Choroid plexus epithelial cell (primary cell): Measurements from ENCODE around the gene LRFN2.
A peak's percentile ranks its signal among the peaks of the same experiment; 100 is the strongest.

Experiments
- DNase-seq: peaks from one replicate; pipeline ENCODE4 v3.0.0-alpha.2; 2010; ENCODE audit warnings: low read depth
- H3K4me3 ChIP-seq: 2 replicates; pipeline ENCODE4 v1.5.1; 2011; ENCODE audit warnings: low read depth, mild to moderate bottlenecking, control low read depth, low read length, moderate library complexity
- TF ChIP-seq, protein P1 (sequence below): conservative IDR thresholded peaks from 2 replicates; pipeline ENCODE4 v1.5.1; 2011; ENCODE audit warnings: low read depth, mild to moderate bottlenecking, control low read depth, inconsistent platforms, low read length, moderate library complexity

Gene LRFN2

DNA sequence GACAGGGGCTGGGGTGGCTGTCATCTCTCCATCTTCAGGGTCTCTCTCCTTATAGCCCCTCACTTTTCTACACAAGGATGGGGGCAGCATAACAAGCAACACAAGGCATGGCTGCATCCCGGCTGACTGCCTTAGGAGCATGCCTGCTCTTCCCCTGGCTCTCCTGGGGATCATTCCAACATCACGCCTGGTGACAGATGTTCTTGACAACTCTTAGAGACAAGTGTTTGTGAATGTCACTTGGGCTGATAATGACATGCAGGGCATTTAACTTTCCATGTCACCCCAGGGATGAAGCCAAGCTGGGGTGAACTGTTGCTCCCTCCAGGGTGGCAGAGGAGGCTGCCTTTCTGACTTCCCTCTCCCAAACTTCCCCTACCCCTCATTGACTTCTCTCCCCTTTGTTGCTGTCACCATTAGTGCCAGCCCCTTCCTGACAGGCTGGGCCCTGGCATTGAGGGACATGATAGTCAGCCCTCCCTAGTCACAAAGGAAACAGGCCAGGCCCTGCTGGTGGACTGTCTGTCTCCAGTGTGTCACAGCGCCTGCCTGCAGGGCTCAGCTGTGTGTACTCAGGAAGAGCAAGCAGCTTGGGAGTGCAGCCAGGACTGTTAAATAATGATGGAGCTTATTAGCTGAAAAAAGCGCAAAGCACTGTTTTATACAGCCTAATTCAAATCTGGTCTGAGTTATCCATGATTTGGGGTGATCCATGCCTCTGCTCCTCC is 161.8 kb downstream of the LRFN2 start:
- no peak for DNase-seq
- TF ChIP-seq, protein P1, sequence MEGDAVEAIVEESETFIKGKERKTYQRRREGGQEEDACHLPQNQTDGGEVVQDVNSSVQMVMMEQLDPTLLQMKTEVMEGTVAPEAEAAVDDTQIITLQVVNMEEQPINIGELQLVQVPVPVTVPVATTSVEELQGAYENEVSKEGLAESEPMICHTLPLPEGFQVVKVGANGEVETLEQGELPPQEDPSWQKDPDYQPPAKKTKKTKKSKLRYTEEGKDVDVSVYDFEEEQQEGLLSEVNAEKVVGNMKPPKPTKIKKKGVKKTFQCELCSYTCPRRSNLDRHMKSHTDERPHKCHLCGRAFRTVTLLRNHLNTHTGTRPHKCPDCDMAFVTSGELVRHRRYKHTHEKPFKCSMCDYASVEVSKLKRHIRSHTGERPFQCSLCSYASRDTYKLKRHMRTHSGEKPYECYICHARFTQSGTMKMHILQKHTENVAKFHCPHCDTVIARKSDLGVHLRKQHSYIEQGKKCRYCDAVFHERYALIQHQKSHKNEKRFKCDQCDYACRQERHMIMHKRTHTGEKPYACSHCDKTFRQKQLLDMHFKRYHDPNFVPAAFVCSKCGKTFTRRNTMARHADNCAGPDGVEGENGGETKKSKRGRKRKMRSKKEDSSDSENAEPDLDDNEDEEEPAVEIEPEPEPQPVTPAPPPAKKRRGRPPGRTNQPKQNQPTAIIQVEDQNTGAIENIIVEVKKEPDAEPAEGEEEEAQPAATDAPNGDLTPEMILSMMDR, result no peak
- no peak overlapping the region for H3K4me3 ChIP-seq

DNA sequence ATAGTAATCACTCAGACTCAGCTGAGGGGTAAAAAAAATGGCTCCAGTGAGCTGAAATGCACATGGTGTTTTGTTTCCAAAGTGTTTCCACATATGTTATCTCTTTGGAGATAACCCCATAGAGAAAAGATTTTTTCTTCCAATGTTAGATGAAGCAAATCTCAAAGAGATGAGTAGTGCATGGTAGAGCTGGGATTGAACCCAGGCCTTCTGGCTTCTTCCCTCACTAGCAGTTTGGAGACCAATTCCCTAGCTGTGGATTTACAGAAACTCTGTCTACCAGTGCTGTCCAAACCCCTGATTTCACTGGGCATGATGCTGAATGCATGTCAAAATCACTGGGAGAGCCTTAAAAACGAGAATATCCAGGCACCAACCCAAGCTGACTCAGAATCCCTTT is 165.1 kb downstream of the LRFN2 start:
- DNase-seq, result no peak
- TF ChIP-seq, protein P1, result no peak

DNA sequence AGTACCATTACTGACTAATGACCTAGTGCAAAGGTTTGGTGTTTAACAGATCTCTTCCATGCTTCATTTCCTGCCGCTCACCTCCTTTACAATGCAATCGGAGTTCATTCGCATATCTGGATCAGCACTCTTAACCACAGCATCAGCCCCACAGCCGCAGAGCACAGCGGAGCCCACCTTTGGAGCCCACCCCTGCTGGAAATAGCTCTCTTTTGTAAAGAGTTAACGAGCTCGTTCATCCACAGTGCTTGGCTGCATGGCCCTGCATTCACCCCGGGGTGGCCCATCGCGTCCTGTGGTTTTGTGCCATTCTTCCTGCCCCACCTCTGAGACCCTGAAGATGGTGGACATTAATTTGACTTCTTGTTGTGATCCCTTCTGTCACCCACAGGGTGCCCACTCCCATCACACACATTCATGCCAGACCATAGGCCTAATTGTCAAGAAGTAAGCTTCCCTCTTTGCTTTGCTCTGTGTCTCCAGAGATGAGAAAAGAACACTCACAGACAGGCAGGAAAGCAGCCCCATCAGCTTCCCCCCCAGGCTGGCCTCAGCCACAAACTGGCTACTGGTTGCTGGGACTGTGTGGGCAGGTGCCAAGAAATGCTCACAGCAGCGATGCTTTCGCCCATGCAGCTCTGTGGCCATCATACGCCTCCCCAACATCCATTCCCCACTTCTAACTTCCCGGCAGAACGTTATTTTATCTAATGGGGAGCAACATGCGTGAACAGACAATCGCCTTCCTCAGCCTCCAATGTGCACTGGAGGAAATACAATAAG is 167.0 kb downstream of the LRFN2 start:
- no peak overlapping the region for H3K4me3 ChIP-seq
- DNase-seq, result no peak
- TF ChIP-seq, protein P1, result no peak

More for the DNA sequence above, 165.1 kb downstream of the LRFN2 start:
- H3K4me3 ChIP-seq, result no peak overlapping the region

DNA sequence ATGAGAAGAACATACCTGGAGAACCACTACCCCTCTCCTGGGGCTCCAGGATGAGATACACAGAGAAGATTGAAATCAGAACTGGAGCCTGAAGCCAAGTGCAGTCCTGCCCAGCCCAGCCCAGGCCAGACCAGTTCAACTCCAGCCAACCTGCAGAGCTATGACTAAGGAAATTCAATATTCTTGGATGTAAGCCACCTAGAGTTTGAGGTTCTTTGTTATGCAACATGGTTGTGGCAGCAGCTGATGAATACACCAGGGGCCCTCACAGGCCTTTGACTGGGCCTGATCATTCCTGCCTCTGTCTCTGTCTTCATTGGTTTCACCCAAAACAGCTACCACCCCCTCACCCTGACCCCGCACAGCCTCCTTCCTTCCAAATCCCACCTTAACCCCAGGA is 167.8 kb downstream of the LRFN2 start:
- no peak overlapping the region for H3K4me3 ChIP-seq
- TF ChIP-seq, protein P1, result no peak
- DNase-seq, result peak; percentile 52

DNA sequence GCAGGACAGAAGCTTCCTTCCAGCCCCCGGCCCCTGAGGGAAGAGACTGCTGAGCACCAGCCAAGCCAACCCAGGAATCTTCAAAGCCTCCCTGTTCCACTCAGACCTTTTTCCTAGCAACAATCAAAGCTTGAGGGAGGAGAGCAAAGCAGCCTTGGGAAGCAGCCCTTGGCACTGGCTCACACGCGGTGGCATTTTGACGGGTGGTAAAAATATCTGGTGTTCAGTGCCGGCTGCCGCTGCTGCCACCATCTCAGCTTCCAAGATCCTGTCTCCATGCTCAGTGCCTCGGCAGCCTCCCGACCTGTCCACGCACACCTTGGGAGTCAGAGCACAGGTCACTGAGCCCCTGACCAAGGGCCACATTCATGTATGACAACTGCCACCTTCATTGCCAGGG is 170.1 kb downstream of the LRFN2 start:
- DNase-seq, result no peak
- no peak overlapping the region for H3K4me3 ChIP-seq
- TF ChIP-seq, protein P1, result no peak

DNA sequence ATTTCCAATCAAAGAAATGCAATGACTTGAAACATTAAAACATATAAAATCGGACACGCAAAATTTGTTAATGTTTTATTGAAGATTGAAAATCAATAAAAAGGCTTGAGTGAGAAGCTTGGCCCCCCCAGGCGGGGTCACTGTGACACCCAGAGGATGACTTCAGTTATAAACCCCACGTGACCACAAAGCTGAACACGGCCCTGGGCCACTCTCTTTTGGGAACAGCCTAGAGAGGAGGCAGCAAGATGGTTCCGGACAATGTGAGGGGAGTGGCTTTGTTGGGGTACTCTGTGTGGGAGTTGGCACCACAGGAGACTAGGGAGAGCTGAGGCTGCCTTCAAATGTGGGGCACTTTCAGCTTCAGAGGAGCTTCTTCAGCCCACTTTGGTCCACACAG is 172.5 kb downstream of the LRFN2 start:
- H3K4me3 ChIP-seq, result no peak overlapping the region

More for the DNA sequence above, 172.5 kb downstream of the LRFN2 start:
- TF ChIP-seq, protein P1, result no peak
- DNase-seq, result no peak
